Upper lobe of right lung (tissue), 1 donor: Measurements from ENCODE around the gene SLC22A3. TPM values are rescaled to one million over a fixed set of nuclear protein-coding genes. Genes with fewer than 3 reads are reported as not detected.

Experiments used
- ATAC-seq: fragments of 200-7000 bp; cut with Tn5 transposase; one replicate; pipeline ENCODE4 v1.9.1; 2020; ENCODE audit warnings: mild to moderate bottlenecking, moderate library complexity
- DNase-seq: peaks from one replicate; pipeline ENCODE4 v3.0.0-alpha.2; 2020
- H3K27ac ChIP-seq: fragments of 200-600 bp; one replicate; pipeline ENCODE4 v1.8.0; 2022
- H3K27me3 ChIP-seq: fragments of 200-600 bp; one replicate; pipeline ENCODE4 v1.8.0; 2022; ENCODE audit warnings: mild to moderate bottlenecking
- H3K36me3 ChIP-seq: fragments of 200-600 bp; one replicate; pipeline ENCODE4 v1.8.0; 2022
- H3K4me1 ChIP-seq: fragments of 200-600 bp; one replicate; pipeline ENCODE4 v1.8.0; 2022
- H3K4me3 ChIP-seq: fragments of 200-600 bp; one replicate; pipeline ENCODE4 v1.8.0; 2022; ENCODE audit warnings: mild to moderate bottlenecking
- H3K9me3 ChIP-seq: fragments of 200-600 bp; one replicate; pipeline ENCODE4 v1.8.0; 2022
- intact Hi-C: fragments of 100-400 bp; cut with DNase I; formaldehyde crosslinking; loops from one replicate; pipeline ENCODE4 v1.11.0; 2022
- total RNA-seq: library from RNA; stranded (reverse); fragmentation: NEBNext Ultra II Directional; extraction: Animal tissue kit (Norgen Biotek cat#: 25700); gene quantifications from one replicate; pipeline ENCODE4 v1.2.1, GENCODE V29; 2021
- TF ChIP-seq, protein P1 (sequence below): fragments of 200-600 bp; IDR thresholded peaks from one replicate; pipeline ENCODE4 v1.8.0; 2022; ENCODE audit warnings: antibody characterized with exemption
- donor health status: DM: no; HTN: yes; CAD: no; lungs with severe emphysema.

SLC22A3 gene
- total RNA-seq, 1 donor from 2014 or later: 30.6 TPM

DNA sequence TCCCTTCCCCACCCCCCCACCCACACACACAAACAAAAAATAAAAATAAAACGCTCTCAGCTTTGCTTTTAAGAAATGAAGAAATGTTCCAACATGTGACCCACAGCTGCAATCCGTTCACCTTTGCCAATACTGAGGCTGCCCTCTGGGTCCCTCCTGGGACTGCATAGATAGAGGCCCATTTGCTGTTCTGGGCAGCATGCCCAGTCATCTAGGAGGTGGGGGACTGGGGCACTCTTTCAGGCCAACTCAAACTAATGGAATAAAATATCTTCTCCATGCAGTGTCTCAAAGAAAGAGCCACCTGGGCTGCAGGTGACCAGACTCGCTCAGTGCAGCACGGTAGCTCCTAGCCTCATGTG, 79.9 kb downstream of the SLC22A3 start:
- TF ChIP-seq, protein P1, sequence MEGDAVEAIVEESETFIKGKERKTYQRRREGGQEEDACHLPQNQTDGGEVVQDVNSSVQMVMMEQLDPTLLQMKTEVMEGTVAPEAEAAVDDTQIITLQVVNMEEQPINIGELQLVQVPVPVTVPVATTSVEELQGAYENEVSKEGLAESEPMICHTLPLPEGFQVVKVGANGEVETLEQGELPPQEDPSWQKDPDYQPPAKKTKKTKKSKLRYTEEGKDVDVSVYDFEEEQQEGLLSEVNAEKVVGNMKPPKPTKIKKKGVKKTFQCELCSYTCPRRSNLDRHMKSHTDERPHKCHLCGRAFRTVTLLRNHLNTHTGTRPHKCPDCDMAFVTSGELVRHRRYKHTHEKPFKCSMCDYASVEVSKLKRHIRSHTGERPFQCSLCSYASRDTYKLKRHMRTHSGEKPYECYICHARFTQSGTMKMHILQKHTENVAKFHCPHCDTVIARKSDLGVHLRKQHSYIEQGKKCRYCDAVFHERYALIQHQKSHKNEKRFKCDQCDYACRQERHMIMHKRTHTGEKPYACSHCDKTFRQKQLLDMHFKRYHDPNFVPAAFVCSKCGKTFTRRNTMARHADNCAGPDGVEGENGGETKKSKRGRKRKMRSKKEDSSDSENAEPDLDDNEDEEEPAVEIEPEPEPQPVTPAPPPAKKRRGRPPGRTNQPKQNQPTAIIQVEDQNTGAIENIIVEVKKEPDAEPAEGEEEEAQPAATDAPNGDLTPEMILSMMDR: no peak
- peak; percentile 68 for ATAC-seq
- DNase-seq: no peak
- H3K27me3 ChIP-seq: no peaks in the 10 kb centered on the region
- H3K4me1 ChIP-seq: peaks cover 15% of the 10 kb centered on the region
- no peaks in the 10 kb centered on the region for H3K36me3 ChIP-seq
- no peak overlapping the region for H3K4me3 ChIP-seq
- H3K27ac ChIP-seq: no peak overlapping the region
- no peaks in the 10 kb centered on the region for H3K9me3 ChIP-seq
- intact Hi-C loops: no loop called here

DNA sequence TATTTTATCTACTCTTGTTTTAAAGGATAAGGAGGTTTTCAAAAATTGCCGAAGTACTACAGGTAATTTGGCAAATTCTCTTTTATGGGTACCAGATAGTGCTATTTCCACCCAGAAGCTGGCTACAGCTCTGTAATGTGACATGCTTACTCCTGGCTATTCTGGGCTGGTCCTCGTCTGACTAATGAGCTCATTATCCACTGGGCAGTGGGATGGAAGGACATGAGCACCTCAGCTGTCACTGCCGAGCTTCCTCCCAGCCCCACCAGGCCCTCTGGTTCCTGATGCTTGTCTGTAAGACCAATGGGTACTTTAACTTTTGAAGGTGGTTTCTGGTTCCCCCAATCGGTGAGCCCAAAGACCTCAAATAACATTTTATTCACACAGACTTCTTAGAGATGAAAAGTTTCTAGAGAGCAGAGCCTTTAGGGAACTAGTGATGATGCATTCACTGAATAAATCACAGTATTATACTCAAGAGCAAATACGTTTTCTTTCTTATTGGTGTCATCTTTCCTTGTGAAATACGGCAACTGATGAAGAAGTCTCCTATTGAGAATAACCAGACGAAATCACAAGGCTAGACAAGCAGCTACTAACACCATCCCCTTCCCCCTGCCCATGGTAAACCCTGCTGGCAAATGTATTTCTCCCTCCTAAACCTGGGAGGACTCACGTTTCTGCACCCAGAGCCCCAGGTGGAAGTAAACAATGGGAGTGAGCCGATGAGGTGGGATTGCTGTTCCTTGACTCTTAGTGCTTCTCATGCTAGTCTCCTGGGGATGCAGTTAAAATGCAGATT, 80.8 kb downstream of the SLC22A3 start:
- ATAC-seq (no peak), DNase-seq (no peak)
- Histone ChIP-seq H3K9me3 (no peaks in the 10 kb centered on the region), H3K27ac (no peak overlapping the region), H3K4me3 (no peak overlapping the region), H3K27me3 (no peaks in the 10 kb centered on the region), H3K4me1 (peaks cover 15% of the 10 kb centered on the region), H3K36me3 (no peaks in the 10 kb centered on the region)
- intact Hi-C loops: no loop called here
- TF ChIP-seq, protein P1: no peak

DNA sequence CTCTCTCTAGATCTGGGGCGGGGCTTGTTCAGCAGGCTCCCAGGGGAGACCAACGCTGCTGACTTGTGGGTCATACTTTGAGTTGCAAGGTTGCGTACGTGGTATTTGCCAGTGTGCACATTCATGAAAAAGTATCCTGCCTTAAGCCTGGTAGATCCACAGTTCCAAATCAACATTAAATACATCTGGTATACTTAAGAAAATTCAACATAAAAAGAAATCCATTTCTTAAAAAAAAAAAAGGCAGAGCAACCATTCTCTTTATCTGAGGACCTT, 81.4 kb downstream of the SLC22A3 start:
- ATAC-seq (no peak), DNase-seq (no peak)
- Histone ChIP-seq H3K4me1 (peaks cover 15% of the 10 kb centered on the region), H3K27ac (no peak overlapping the region), H3K36me3 (no peaks in the 10 kb centered on the region), H3K9me3 (no peaks in the 10 kb centered on the region), H3K4me3 (no peak overlapping the region), H3K27me3 (no peaks in the 10 kb centered on the region)
- intact Hi-C loops: no loop called here
- TF ChIP-seq, protein P1: no peak

DNA sequence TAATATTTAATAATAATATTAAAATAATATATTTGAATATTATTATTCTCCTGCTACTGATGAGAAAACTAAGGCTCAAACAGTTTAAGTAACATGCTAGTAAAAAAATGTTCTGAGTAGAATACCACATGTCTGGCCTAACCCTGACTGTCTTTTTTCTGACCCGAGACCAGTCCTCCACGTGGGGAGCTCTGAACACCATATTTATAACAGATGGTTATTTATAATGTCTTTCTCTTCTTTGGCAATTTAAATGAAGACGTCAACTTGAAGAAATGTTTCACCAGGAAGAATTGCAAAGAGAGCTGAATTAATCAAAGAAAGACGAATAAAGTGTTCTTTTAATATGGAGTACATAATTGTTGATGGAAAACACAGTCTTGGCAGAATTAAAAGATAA, 82.0 kb downstream of the SLC22A3 start:
- intact Hi-C loops: no loop called here
- no peaks in the 10 kb centered on the region for H3K27me3 ChIP-seq
- peaks cover 15% of the 10 kb centered on the region for H3K4me1 ChIP-seq
- ATAC-seq (no peak), DNase-seq (no peak)
- no peaks in the 10 kb centered on the region for H3K36me3 ChIP-seq
- H3K27ac ChIP-seq: no peak overlapping the region
- H3K9me3 ChIP-seq: no peaks in the 10 kb centered on the region
- TF ChIP-seq, protein P1: no peak
- no peak overlapping the region for H3K4me3 ChIP-seq

DNA sequence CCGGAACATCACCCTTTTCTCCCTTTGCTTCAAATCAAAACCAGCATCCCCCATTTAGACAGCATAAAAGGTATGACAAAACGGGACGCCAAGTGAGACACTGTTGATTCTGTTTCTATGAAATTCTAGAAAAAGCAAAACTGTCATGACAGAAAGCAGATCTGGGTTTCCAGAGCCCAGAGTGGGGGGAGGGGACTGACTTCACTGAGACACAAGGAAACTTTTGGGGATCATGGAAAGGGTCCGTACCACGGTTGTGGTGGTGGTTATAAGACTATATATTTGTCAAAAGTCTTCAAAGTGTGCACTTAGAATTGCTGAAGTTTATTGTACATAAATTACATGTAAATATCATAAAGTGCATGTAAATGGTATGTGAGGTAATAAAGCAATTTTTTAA, 82.6 kb downstream of the SLC22A3 start:
- H3K9me3 ChIP-seq: no peaks in the 10 kb centered on the region
- TF ChIP-seq, protein P1: no peak
- intact Hi-C loops: no loop called here
- peaks cover 15% of the 10 kb centered on the region for H3K4me1 ChIP-seq
- no peaks in the 10 kb centered on the region for H3K36me3 ChIP-seq
- no peak for ATAC-seq
- H3K27ac ChIP-seq: no peak overlapping the region
- no peaks in the 10 kb centered on the region for H3K27me3 ChIP-seq
- no peak for DNase-seq
- H3K4me3 ChIP-seq: no peak overlapping the region

DNA sequence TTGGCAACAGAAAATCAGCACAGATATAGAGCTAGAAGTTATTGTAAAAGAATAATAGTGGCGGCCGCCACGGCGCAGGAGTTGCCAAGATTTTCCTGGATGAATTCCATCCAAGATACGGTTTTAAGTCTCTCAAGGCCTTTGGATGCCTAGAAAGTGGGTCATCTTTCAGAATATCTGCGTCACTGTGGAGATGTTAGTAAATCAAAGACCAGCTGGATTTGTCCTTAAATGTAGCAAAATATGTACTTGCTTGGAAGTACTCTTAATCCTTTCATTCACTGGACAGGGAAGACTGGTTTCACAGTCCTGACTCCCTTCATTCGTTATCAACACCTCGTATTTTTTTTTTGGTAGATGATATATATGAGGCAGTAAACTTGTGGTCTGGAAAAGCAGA, 83.0 kb downstream of the SLC22A3 start:
- intact Hi-C loops: no loop called here
- H3K36me3 ChIP-seq: no peaks in the 10 kb centered on the region
- H3K4me3 ChIP-seq: no peak overlapping the region
- no peak for ATAC-seq
- H3K27me3 ChIP-seq: no peaks in the 10 kb centered on the region
- no peaks in the 10 kb centered on the region for H3K9me3 ChIP-seq
- TF ChIP-seq, protein P1: no peak
- no peak overlapping the region for H3K27ac ChIP-seq
- DNase-seq: no peak
- H3K4me1 ChIP-seq: peaks cover 15% of the 10 kb centered on the region
